Measurements from ENCODE around the gene USP4.

- TF ChIP-seq, protein P1, sequence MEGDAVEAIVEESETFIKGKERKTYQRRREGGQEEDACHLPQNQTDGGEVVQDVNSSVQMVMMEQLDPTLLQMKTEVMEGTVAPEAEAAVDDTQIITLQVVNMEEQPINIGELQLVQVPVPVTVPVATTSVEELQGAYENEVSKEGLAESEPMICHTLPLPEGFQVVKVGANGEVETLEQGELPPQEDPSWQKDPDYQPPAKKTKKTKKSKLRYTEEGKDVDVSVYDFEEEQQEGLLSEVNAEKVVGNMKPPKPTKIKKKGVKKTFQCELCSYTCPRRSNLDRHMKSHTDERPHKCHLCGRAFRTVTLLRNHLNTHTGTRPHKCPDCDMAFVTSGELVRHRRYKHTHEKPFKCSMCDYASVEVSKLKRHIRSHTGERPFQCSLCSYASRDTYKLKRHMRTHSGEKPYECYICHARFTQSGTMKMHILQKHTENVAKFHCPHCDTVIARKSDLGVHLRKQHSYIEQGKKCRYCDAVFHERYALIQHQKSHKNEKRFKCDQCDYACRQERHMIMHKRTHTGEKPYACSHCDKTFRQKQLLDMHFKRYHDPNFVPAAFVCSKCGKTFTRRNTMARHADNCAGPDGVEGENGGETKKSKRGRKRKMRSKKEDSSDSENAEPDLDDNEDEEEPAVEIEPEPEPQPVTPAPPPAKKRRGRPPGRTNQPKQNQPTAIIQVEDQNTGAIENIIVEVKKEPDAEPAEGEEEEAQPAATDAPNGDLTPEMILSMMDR (IDR thresholded peaks at IDR 0.05; ENCODE audit: insufficient read depth, low read length, poor library complexity, severe bottlenecking) = no peak
- TF ChIP-seq EZH2phosphoT487 (conservative IDR thresholded peaks at IDR 0.05; ENCODE audit: low read length) = no peak
These were observed 62.5 kb downstream of the USP4 start for GRCh38 chr3:49277383-49277775.

Measured in SU-DHL-6 (cell line).